GM12878 (cell line): ENCODE measurements around the gene CPNE4.

Source experiments
- CREM ChIP-seq: IDR thresholded peaks from 2 replicates; pipeline ENCODE4 v1.6.1; 2014; ENCODE audit warnings: antibody characterized with exemption, low read depth
- POLR2AphosphoS5 ChIP-seq: IDR thresholded peaks from 2 replicates; pipeline ENCODE4 v1.6.1; 2011; ENCODE audit warnings: mild to moderate bottlenecking, low read length, inconsistent platforms
- YY1 ChIP-seq: IDR thresholded peaks from 2 replicates; pipeline ENCODE4 v1.6.1; 2011; ENCODE audit warnings: low read depth, mild to moderate bottlenecking, low read length

- TF ChIP-seq CREM (no peak), POLR2AphosphoS5 (no peak), YY1 (no peak)
Observed at GRCh38 chr3:132064114-132064513, 29.3 kb upstream of the CPNE4 start.
